CMK (cell line): ENCODE data around the gene AFAP1L1.

Experiments
- DNase-seq: peaks from one replicate; pipeline ENCODE4 v3.0.0-alpha.2; 2010; ENCODE audit warnings: low read depth

Gene AFAP1L1

GRCh38 chr5:149372932-149373331 lies 101.3 kb downstream of the AFAP1L1 start:
- no peak for DNase-seq

GRCh38 chr5:149374303-149374702 lies 102.6 kb downstream of the AFAP1L1 start:
- DNase-seq = no peak

- no peak for DNase-seq
Observed at GRCh38 chr5:149374801-149375200, 103.1 kb downstream of the AFAP1L1 start.

GRCh38 chr5:149375434-149375833 lies 103.8 kb downstream of the AFAP1L1 start:
- DNase-seq = no peak

GRCh38 chr5:149376104-149376503 lies 104.4 kb downstream of the AFAP1L1 start:
- no peak for DNase-seq

GRCh38 chr5:149376711-149377447 lies 105.2 kb downstream of the AFAP1L1 start:
- DNase-seq = no peak

- DNase-seq = no peak
Observed at GRCh38 chr5:149378241-149378820, 106.7 kb downstream of the AFAP1L1 start.

GRCh38 chr5:149379177-149379761 lies 107.6 kb downstream of the AFAP1L1 start, which contains the start of gene IL17B:
Gene IL17B (minus strand): TSS chr5:149379292. CDS start chr5:149379225, 67 bp downstream.
- DNase-seq = no peak

- no peak for DNase-seq
Observed at GRCh38 chr5:149379818-149380374, 108.2 kb downstream of the AFAP1L1 start.

GRCh38 chr5:149380466-149381121 lies 108.9 kb downstream of the AFAP1L1 start:
- DNase-seq = no peak

- DNase-seq = no peak
Observed at GRCh38 chr5:149381261-149381985, 109.8 kb downstream of the AFAP1L1 start.

GRCh38 chr5:149381986-149382338 lies 110.3 kb downstream of the AFAP1L1 start:
- DNase-seq = peak; percentile 35

- no peak for DNase-seq
Observed at GRCh38 chr5:149382517-149383220, 111.0 kb downstream of the AFAP1L1 start.

- no peak for DNase-seq
Observed at GRCh38 chr5:149383399-149383798, 111.7 kb downstream of the AFAP1L1 start.

- no peak for DNase-seq
Observed at GRCh38 chr5:149386166-149386565, 114.5 kb downstream of the AFAP1L1 start.

- DNase-seq = no peak
Observed at GRCh38 chr5:149387081-149387631, 115.5 kb downstream of the AFAP1L1 start.

GRCh38 chr5:149387982-149388381 lies 116.3 kb downstream of the AFAP1L1 start:
- no peak for DNase-seq

- no peak for DNase-seq
Observed at GRCh38 chr5:149388498-149389190, 117.0 kb downstream of the AFAP1L1 start.

GRCh38 chr5:149389552-149390495 lies 118.2 kb downstream of the AFAP1L1 start:
- DNase-seq = no peak
